IMR-90 (cell line): Measurements from ENCODE around the gene CASP8. TPM values are rescaled to one million over a fixed set of nuclear protein-coding genes. Genes with fewer than 3 reads are reported as not detected.

Experiments
- ATAC-seq: fragments of 200-7000 bp; cut with Tn5 transposase; 2 replicates; pipeline ENCODE4 v1.9.1; 2020; ENCODE audit warnings: low read depth, mild to moderate bottlenecking, moderate library complexity
- BruUV-seq: library from RNA; stranded (reverse); fragments of 400-500 nt; replicated peaks from 2 replicates; lab custom pipeline; 2021; lab: Mats Ljungman, UMichigan
- CTCF ChIA-PET: fragments of 300-600 bp; formaldehyde crosslinking; extraction: SDS; loops from one replicate; lab custom pipeline; 2021; ENCODE audit warnings: antibody characterized with exemption; lab: Yijun Ruan, JAX
- POLR2A ChIA-PET: fragments of 300-600 bp; sonication (Branson Sonifier 250); formaldehyde crosslinking; loops from one replicate; lab custom pipeline; 2022; ENCODE audit warnings: antibody characterized with exemption; ENCODE audit not compliant: unreplicated experiment; lab: Charles Lee
- DNase-seq: peaks from one replicate; pipeline ENCODE4 v3.0.0; 2013
- H2AFZ ChIP-seq: replicated peaks from 2 replicates; pipeline ENCODE3; 2013; ENCODE audit warnings: low read length, mild to moderate bottlenecking; ENCODE audit not compliant: poor library complexity
- H2AK5ac ChIP-seq: 2 replicates; pipeline ENCODE4 v1.6.1; 2013; ENCODE audit warnings: low read depth, low read length, inconsistent platforms
- H2AK9ac ChIP-seq: replicated peaks from 2 replicates; pipeline ENCODE3; 2013; ENCODE audit warnings: mild to moderate bottlenecking, low read depth, low read length, moderate library complexity; ENCODE audit not compliant: poor library complexity
- H2BK120ac ChIP-seq: 2 replicates; pipeline ENCODE4 v1.6.1; 2013; ENCODE audit warnings: low read depth, low read length, inconsistent platforms
- H2BK15ac ChIP-seq: 3 replicates; pipeline ENCODE4 v1.6.1; 2013; ENCODE audit warnings: low read depth, low read length, inconsistent platforms
- H2BK20ac ChIP-seq: 2 replicates; pipeline ENCODE4 v1.6.1; 2013; ENCODE audit warnings: low read depth, mild to moderate bottlenecking, inconsistent platforms, low read length, moderate library complexity
- H2BK5ac ChIP-seq: 2 replicates; pipeline ENCODE4 v1.6.1; 2013; ENCODE audit warnings: mild to moderate bottlenecking, low read depth, low read length, inconsistent platforms; ENCODE audit not compliant: poor library complexity, severe bottlenecking
- H3K14ac ChIP-seq: replicated peaks from 2 replicates; pipeline ENCODE4 v1.6.1; 2013; ENCODE audit warnings: low read depth, low read length, inconsistent platforms
- H3K18ac ChIP-seq: 2 replicates; pipeline ENCODE4 v1.6.1; 2013; ENCODE audit warnings: low read depth, low read length, control low read depth
- H3K23ac ChIP-seq: 2 replicates; pipeline ENCODE4 v1.6.1; 2013; ENCODE audit warnings: low read depth, low read length, inconsistent platforms
- H3K27ac ChIP-seq: 2 replicates; pipeline ENCODE4 v1.5.1; 2013; ENCODE audit warnings: mild to moderate bottlenecking, control low read depth, low read length; ENCODE audit not compliant: insufficient read depth
- H3K27me3 ChIP-seq: 2 replicates; pipeline ENCODE4 v1.6.1; 2013; ENCODE audit warnings: low read length; ENCODE audit not compliant: control insufficient read depth, insufficient read depth
- H3K36me3 ChIP-seq: 2 replicates; pipeline ENCODE4 v1.6.1; 2013; ENCODE audit warnings: low read length, mixed read lengths; ENCODE audit not compliant: control insufficient read depth, insufficient read depth
- H3K4ac ChIP-seq: 2 replicates; pipeline ENCODE4 v1.6.1; 2013; ENCODE audit warnings: low read depth, low read length, inconsistent platforms
- H3K4me1 ChIP-seq: 2 replicates; pipeline ENCODE4 v1.6.1; 2013; ENCODE audit warnings: low read length, mixed read lengths; ENCODE audit not compliant: control insufficient read depth, insufficient read depth
- H3K4me2 ChIP-seq: 2 replicates; pipeline ENCODE4 v1.6.1; 2013; ENCODE audit warnings: low read depth, mild to moderate bottlenecking, control low read depth, low read length, moderate library complexity
- H3K4me3 ChIP-seq: 2 replicates; pipeline ENCODE4 v1.5.1; 2013; ENCODE audit warnings: low read depth, mild to moderate bottlenecking, control low read depth, low read length, moderate library complexity; ENCODE audit not compliant: insufficient read depth
- H3K56ac ChIP-seq: 2 replicates; pipeline ENCODE4 v1.6.1; 2013; ENCODE audit warnings: low read length, inconsistent platforms; ENCODE audit not compliant: insufficient read depth; ENCODE audit errors: extremely low read depth
- H3K79me1 ChIP-seq, 2 experiments: 2 replicates each; pipeline ENCODE4 v1.6.1; 2013; ENCODE audit warnings: low read length in 2 of 2, inconsistent platforms in 1 of 2, low read depth in 1 of 2
- H3K9ac ChIP-seq: 2 replicates; pipeline ENCODE4 v1.6.1; 2013; ENCODE audit warnings: low read depth, low read length, control low read depth
- H3K9me1 ChIP-seq: 2 replicates; pipeline ENCODE4 v1.6.1; 2013; ENCODE audit warnings: low read length, inconsistent platforms; ENCODE audit not compliant: insufficient read depth
- H3K9me3 ChIP-seq: 2 replicates; pipeline ENCODE4 v1.6.1; 2013; ENCODE audit warnings: low read length; ENCODE audit not compliant: control insufficient read depth, insufficient read depth
- H4K20me1 ChIP-seq: 2 replicates; pipeline ENCODE4 v1.6.1; 2013; ENCODE audit warnings: low read length, inconsistent platforms; ENCODE audit not compliant: insufficient read depth
- H4K5ac ChIP-seq: 2 replicates; pipeline ENCODE4 v1.6.1; 2013; ENCODE audit warnings: mild to moderate bottlenecking, low read depth, low read length, control low read depth
- H4K8ac ChIP-seq, 2 experiments: 2 replicates each; pipeline ENCODE4 v1.6.1; 2013; ENCODE audit warnings: low read depth in 2 of 2, low read length in 2 of 2, control low read depth in 1 of 2, inconsistent platforms in 1 of 2
- H4K91ac ChIP-seq: 2 replicates; pipeline ENCODE4 v1.6.1; 2013; ENCODE audit warnings: low read depth, low read length, inconsistent platforms; ENCODE audit not compliant: insufficient read depth
- BHLHE40 ChIP-seq: fragments of 150-350 bp; IDR thresholded peaks from 2 replicates; pipeline ENCODE4 v1.6.1; 2016; ENCODE audit warnings: mild to moderate bottlenecking, low read depth, low read length
- CEBPB ChIP-seq: IDR thresholded peaks from 2 replicates; pipeline ENCODE4 v1.6.1; 2012; ENCODE audit warnings: low read depth, low read length, improper control_type of control experiment
- CHD1 ChIP-seq: IDR thresholded peaks from 2 replicates; pipeline ENCODE4 v1.6.1; 2012; ENCODE audit warnings: low read depth, low read length, improper control_type of control experiment
- MAZ ChIP-seq: IDR thresholded peaks from 2 replicates; pipeline ENCODE4 v1.6.1; 2012; ENCODE audit warnings: low read depth, mild to moderate bottlenecking, low read length, improper control_type of control experiment, moderate library complexity, borderline replicate concordance
- MXI1 ChIP-seq: IDR thresholded peaks from 2 replicates; pipeline ENCODE4 v1.6.1; 2012; ENCODE audit warnings: low read depth, mild to moderate bottlenecking, low read length, moderate library complexity, borderline replicate concordance
- RFX5 ChIP-seq: IDR thresholded peaks from 2 replicates; pipeline ENCODE4 v1.8.0; 2012; ENCODE audit warnings: low read depth, mild to moderate bottlenecking, low read length, moderate library complexity
- SMC3 ChIP-seq: fragments of 150-350 bp; IDR thresholded peaks from 2 replicates; pipeline ENCODE4 v1.6.1; 2016; ENCODE audit warnings: low read depth, mild to moderate bottlenecking, antibody characterized with exemption, low read length, moderate library complexity
- WGBS, 2 experiments: methylation state at CpG; one replicate each; pipeline versions ENCODE4 v1.1.5 to v1.1.7; 2013; ENCODE audit warnings: missing lambda C conversion rate in 2 of 2; ENCODE audit not compliant: insufficient read length in 1 of 2; ENCODE audit errors: extremely low coverage in 2 of 2; 5-methylcytosine and 5-hydroxymethylcytosine counted together
- dilution Hi-C: fragments of 300-500 bp; cut with HindIII; formaldehyde crosslinking; loops from one replicate; pipeline ENCODE4 v1.14.3; 2018; ENCODE audit warnings: low sequenced_read_pairs; ENCODE audit not compliant: unreplicated experiment
- in situ Hi-C: fragments of 300-500 bp; cut with MboI; formaldehyde crosslinking; loops from 3 replicates; pipeline ENCODE4 v1.14.3; 2019; ENCODE audit warnings: low sequenced_read_pairs, inconsistent platforms, mixed read lengths
- intact Hi-C: fragments of 100-400 bp; cut with micrococcal nuclease; formaldehyde crosslinking; loops from 2 replicates; pipeline ENCODE4 v1.10.0; 2022
- polyA plus RNA-seq, 3 experiments: library from polyadenylated mRNA; depleted of rRNA; stranded (reverse); fragments of >200 nt; gene quantifications; 2 replicates each; pipeline ENCODE4 v1.2.3, GENCODE V29; 2012; ENCODE audit warnings: low replicate concordance in 1 of 3
- total RNA-seq: library from RNA; depleted of rRNA; stranded (reverse); fragments of >200 nt; gene quantifications from 2 replicates; pipeline ENCODE4 v1.2.3, GENCODE V29; 2012
- TF ChIP-seq, protein P1 (sequence below): conservative IDR thresholded peaks from 2 replicates; pipeline ENCODE4 v1.5.1; 2012; ENCODE audit warnings: mild to moderate bottlenecking, low read depth, low read length, improper control_type of control experiment

The CASP8 gene
- total and polyA plus RNA-seq, 2 of the 4 experiments (the other 2 are of a cell fraction) = 13.1 to 17.0 TPM

GRCh38 chr2:201228271-201228911 lies 31.9 kb upstream of the CASP8 start:
- no peak overlapping the region for H2BK5ac ChIP-seq
- H3K4me2 ChIP-seq = no peak overlapping the region
- no peaks in the 10 kb centered on the region for H3K9me3 ChIP-seq
- H4K8ac ChIP-seq = 0 out of 4 replicates have a peak overlapping the region, but pooled peaks of 1 of the 2 experiments have one; percentile 0
- no peak overlapping the region for H3K27ac ChIP-seq
- no peak overlapping the region for H2BK20ac ChIP-seq
- H4K91ac ChIP-seq = no peak overlapping the region
- no peaks in the 10 kb centered on the region; the same call in 1 of the 2 replicates for H3K27me3 ChIP-seq
- ChIA-PET CTCF (no interaction called here), POLR2A (no interaction called here)
- no peaks in the 10 kb centered on the region for H3K79me1 ChIP-seq
- TF ChIP-seq CEBPB (no peak), CHD1 (no peak), RFX5 (no peak), MXI1 (no peak), MAZ (no peak), SMC3 (no peak), BHLHE40 (no peak)
- TF ChIP-seq, protein P1, sequence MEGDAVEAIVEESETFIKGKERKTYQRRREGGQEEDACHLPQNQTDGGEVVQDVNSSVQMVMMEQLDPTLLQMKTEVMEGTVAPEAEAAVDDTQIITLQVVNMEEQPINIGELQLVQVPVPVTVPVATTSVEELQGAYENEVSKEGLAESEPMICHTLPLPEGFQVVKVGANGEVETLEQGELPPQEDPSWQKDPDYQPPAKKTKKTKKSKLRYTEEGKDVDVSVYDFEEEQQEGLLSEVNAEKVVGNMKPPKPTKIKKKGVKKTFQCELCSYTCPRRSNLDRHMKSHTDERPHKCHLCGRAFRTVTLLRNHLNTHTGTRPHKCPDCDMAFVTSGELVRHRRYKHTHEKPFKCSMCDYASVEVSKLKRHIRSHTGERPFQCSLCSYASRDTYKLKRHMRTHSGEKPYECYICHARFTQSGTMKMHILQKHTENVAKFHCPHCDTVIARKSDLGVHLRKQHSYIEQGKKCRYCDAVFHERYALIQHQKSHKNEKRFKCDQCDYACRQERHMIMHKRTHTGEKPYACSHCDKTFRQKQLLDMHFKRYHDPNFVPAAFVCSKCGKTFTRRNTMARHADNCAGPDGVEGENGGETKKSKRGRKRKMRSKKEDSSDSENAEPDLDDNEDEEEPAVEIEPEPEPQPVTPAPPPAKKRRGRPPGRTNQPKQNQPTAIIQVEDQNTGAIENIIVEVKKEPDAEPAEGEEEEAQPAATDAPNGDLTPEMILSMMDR = no peak
- no peaks in the 10 kb centered on the region for H4K20me1 ChIP-seq
- no peak overlapping the region for H2AK9ac ChIP-seq
- WGBS, 2 experiments = no CpG with 5 or more reads among the region's 3 CpGs
- H3K4ac ChIP-seq = no peak overlapping the region
- no peak overlapping the region for H3K23ac ChIP-seq
- H3K56ac ChIP-seq = no peak overlapping the region
- H3K4me1 ChIP-seq = 0 out of 2 replicates have a peak, but pooled peaks cover 2% of the 10 kb centered on the region
- H3K14ac ChIP-seq = no peak overlapping the region
- H3K18ac ChIP-seq = no peak overlapping the region
- BruUV-seq = no TSS peak
- intact Hi-C loops = no loop called here
- no peak overlapping the region for H2AFZ ChIP-seq
- ATAC-seq = no peak
- H2BK120ac ChIP-seq = no peak overlapping the region
- H2AK5ac ChIP-seq = no peak overlapping the region
- in situ Hi-C loops = loop anchor here (25.0 kb wide), 1 partner anchor 384 kb away; a partner anchor contains a TSS
- no peak overlapping the region for H3K4me3 ChIP-seq
- no peak for DNase-seq
- H4K5ac ChIP-seq = no peak overlapping the region
- no peak overlapping the region for H3K9ac ChIP-seq
- no peaks in the 10 kb centered on the region for H3K9me1 ChIP-seq
- H3K36me3 ChIP-seq = no peaks in the 10 kb centered on the region
- dilution Hi-C loops = no loop called here
- no peak overlapping the region for H2BK15ac ChIP-seq
